Measurements from ENCODE around the gene ATP10D.
"Not testable (repeated sequence)": the region's sequence is repeated elsewhere in the genome, so short reads cannot be mapped to it uniquely, and the experiment has no call there.

Gene ATP10D

DNA sequence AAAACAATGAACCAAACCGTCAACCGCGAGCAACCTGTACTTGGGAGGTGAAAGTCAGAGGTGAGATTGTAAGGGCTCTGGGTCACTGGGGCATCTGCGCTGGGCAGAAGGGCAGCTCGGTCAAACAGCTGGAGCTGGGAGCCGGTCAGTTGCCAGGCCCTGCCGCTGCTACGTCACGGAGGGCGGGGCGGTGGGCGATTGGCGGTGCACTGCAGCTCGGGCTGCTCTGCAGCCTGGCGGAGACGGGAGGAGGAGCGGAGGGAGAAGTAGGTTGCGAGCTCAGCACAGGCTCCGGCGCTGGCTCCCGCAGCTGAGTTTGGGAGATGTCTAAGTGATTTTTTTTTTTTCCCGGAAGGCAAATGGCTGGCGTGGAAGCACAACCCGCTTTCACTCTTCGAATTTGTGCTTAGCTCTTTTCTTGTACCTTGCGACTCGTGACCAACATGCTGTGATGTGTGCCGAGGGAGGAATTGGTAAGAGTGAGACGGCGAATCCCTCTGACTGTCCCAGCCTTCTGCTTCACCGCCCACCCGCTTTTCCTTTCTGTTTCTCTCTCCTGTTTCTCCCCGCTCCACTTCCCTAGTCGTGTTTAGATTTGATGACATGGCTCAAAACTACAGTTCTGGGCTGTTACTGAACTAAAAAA, at the start of gene ATP10D:
TSS of gene ATP10D (plus strand) at position 229 of the 646 bp plus-strand sequence. CDS start 27,266 bp downstream, outside the sequence.
- peak; percentile 56 to 63 for DNase-seq

DNA sequence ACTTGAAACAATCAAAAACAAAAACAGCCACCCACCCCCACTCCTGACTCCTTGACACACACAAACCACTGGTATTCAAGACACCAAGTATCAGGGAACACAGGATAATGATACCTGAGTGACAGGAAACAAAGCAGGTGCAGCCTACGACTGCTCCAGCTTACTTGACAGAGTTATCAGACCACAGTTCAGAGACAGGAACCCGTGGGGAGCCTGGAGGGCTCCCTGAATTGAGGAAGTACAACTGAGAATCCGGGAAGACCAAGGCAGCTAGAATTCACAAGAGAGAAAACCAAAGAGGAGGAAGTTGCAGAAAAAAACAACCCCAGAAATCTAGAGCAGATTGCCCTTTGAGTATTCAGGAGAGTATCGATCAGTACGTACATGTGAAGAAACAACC, 42.1 kb upstream of the ATP10D start:
- no peak for DNase-seq

DNA sequence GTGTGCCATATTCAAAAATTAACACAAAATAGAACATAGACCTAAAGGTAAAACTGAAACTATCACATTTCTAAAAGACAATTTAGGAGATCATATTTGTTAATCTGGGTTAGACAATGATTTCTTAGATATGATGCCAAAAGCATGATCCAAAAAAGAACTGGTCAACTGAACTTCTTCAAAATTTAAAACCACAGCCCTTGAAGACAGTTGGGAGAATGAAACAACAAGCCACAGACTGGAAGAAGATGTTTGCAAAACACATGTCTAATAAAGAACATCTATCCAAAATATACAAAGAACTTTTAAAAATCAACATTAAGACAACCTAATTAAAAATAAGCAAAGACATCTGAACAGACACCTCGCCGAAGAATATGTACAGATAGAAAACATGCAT, 41.0 kb upstream of the ATP10D start:
- no peak for DNase-seq

DNA sequence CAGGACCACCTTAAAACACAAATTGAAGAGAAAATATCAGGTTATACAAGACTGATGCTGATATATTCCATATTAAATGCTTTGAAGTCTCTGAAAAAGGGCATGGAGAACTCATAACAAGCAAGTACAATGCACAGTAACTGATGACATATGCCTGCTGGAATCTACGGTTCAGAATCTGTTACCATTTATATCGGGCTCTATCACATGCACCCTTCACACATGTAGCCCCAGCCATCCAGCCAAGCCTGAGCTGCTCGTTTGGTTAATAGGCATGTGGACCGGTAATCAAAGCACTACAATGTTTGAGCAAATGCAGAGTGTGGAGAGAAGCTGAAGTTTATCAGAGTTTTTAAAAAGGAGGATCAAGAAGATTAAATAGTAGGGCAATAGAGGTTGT, 33.4 kb upstream of the ATP10D start:
- no peak for DNase-seq

DNA sequence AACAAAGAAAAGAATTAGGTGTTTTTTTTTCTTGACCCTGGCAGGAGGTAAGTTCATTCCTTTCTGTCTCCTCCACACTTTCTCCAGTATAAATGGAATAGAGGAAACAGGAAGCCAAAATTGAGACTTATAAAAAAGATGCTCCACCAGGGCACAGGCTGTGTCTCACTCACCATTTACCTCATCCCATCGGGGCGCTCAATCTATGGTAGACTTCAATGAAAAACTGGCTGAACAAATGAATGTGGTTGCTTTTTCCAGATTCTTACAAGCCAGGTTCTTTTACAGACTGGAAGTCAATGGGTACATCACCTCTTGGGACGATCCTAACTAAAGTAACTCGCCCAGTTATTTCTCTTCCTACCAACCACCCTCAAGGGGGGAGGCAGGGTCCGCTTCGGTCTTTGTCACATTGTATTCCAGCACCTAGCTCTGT, 22.3 kb upstream of the ATP10D start:
- DNase-seq = no peak

DNA sequence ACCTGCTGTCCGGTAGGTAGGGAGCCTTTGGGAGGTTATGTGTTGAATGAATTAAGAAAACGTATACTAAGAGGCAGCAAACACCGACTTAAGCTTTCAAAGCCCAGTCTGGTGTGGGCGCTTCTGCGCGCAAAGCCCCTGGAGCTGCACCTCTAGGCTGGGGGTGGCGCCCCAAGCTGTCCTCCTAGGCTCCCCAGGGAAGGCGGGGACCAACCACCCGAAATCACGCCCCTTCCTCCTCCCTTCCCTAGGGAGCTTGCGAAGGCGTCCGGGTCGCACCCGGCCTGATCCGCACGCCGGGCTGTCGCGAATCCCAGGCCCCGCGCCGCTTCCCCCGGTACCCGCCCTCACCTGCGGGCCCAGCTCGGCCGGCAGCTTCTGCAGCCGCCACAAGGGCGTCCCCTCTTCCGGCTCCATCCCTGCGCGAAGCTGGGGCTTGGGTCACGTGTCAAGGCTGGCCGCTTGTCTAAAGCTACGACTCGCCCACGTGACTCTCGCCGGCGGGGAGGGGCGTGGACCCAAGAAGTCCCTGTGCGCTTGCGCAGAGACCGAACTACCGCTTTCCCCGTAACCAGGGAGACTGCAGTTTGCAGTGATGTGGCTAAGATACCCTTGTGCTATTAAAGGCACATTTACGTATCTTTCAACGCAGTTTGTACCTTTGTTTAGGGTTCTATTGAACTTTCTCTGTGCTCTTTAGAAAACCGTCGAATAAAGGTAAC, 21.7 kb upstream of the ATP10D start, which contains the start of gene COMMD8:
TSS of gene COMMD8 (minus strand) at position 468 of the 722 bp plus-strand sequence. CDS start at position 417, 51 bp downstream.
- peak; percentile 97 for DNase-seq

DNA sequence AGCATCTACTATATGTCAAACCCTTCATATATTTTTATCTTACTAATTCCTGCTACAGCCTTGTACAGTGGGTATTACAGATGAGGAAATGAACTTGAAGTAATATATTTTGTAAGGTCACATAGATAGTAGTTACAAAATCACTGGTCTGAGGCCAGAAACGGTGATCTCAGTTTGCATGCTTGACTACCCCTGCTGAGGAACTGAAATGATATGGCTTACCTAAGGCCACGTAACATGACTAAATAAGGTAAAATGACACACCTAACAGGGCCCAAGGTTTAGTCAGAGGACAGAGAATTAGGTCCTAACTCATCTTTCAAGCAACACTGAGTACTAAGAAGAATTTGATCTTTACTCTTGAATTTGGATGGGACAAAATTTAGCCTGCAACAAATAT, 20.1 kb upstream of the ATP10D start:
- no peak for DNase-seq

DNA sequence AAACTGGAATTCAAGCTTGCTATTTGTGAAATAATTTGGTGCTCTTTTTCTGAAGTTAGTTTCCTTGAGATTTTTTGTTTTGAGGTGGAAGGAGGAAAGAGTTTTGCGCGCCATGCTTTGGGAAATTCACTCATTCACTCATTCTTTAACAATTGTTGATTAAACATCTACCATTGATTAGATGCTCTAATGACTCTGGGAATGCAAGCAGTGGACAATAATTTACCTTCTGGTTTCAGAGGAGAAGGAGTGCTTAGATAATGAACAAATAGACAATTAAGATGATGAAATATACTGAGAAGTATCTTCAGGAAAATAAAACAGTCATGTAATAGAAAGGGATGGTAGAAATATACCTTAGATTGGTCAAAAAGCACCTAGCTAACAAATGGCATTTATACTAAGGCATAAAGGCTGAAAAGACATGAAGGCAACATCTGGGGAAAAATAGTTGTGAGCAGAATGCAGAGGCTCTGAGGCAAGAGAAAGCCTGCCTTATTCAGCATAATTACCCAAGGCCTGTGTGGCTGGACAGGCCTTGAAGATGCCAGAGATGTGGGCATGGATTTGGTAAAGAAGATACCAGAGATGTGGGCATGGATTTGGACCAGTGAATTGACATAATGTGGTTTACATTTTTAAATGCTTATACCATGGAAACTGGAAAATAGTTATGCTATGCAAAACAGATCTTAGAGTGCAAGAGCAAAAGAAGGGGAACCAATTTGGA, 18.9 kb upstream of the ATP10D start:
- DNase-seq = no peak

DNA sequence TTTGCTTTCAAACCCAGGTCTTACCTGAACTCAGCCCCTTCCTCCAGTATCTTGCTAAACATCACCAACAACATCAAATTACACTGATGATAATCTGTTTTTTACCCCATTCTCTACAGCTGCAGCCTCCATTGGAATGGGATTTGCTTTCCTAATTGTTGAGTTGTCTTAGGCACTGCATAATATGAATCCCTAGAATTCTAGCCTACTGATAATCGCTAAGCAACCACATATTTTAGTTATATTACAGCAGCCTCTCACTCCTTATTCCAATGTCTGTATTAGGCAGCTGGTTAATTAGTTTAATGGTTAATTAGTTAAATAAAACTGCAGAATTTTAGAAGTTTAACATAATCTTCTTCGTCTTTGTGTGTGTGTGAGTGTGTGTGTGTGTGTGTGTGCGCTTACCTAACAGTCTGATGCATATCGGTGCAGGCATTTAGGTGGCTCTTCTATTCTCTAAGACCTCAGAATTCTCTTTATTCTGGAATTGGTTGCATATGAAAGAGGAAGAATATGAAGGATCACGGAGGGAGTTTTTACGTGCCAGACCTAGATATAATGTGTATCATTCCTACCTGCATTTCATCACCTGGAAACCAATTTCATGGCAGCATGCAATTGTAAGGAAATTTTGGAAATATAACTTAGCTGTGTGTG, 16.2 kb upstream of the ATP10D start:
- DNase-seq = no peak

DNA sequence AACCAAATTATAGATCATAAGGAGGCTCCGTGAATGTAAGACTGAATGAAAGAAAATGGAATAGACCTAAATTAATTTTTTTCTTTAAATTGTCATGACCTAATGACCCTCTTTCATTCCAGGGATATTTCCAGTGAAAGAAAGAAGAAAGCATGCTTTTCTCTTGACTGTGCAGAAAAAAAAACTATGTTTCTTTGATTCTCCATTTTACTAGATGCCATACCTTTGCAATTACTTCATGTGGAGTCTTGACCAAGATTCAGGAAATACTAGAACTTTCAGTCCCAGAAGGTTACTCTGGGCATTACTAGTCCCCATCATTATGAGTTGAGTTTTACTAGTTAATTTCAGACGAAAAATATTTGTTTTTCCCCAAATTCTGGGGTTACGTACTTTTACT, 15.1 kb upstream of the ATP10D start:
- no peak for DNase-seq

DNA sequence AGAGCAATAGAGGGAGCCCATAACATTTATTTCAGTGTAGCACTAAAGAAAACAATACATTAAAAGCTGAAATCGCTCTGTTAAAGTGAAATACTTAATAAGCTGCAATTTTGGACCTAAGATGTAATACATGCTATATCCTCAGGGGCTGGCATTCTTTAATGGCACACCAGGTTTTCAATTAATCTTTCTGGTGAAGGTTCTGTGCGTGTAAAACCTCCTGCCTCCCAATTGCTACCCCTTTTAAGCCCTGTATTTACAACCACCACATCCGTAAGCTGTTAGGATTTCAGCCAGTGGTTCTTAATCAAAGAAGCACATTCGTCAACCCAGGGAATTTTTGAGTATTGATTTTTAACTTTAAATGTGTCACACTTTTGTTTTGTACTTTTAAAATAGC, 14.0 kb upstream of the ATP10D start:
- no peak for DNase-seq

DNA sequence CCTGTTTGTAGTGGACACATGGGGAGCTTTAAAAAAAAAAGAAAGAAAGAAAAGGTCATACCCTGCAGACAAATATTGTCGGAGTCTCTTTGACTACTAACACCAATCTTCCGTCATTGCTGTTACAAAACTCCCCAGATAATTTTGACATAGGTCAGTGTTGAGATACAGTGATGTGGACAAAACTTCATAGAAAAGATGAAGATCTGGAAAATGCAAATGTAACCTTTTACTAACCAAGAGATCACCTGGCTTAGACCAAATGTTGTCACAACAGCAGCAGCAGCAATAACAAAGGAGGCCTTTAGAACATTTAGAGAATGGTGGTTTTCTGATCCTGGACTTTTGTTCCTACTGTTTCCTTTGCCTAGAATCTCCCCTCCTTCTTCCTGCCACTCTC, 13.5 kb upstream of the ATP10D start:
- no peak for DNase-seq

DNA sequence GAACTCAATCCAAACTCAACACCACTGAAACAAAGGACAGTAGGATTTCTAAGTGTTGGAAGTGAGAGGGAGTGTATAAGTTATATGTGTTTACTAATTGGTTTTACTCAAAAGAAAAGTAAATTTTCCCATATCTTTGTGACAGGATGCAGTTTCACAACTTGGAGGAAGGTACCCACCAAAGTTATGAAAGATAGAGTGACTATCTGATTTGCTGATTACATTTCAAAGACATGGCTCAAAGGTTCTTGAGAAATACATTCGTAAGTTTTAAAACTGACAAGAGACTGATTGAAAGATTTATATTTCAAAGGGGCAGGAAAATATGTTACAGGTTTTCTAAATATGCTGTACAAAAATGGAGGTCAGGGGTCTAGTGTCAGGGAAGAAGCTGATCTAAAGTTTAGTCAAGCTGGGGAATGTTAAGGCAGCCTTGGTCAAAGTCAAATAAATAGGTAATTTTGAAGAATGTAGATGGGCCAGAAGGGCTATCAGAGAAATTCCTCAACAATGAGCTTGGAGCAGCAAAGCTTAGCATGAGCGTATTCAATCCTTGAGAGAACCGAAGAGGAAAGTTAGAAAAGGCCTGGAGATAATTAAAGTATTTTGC, 11.8 kb upstream of the ATP10D start:
- DNase-seq = no peak

DNA sequence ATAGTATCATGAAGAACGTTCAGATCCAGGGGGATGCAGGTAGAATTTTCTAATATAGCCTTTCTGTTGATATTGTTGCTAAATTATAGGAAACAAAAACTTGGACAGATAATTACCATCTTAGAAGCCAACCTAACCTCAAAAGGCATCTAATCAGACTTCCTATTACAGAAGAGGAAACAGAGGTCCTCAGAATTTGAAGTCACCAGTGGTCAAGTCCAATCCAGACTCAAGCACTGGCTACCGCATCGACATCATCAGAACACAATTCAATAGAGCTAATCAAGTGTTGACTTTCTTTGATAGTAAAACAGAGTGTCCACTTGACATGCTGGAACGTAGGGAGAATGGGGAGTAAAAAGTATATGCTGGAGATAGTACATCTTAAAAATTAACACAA, 10.3 kb upstream of the ATP10D start:
- no peak for DNase-seq

DNA sequence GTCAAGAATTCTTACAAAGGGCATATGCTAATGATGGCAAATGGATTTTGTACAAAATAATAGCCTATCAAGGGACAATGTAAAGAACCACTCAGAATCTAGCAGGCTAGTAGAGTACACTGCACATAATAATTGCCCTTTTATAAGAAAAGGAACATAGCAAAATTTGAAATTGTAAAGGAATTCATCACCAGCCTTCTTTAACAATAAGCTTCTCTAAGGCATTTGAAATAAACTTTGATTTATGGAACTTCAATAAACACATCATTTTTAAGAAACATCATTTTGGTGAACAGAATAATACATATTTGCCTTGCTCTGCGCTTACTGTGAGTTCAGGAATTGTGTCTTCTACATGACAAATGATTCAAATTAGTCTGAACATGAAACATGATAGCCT, 9.7 kb upstream of the ATP10D start:
- DNase-seq = no peak

DNA sequence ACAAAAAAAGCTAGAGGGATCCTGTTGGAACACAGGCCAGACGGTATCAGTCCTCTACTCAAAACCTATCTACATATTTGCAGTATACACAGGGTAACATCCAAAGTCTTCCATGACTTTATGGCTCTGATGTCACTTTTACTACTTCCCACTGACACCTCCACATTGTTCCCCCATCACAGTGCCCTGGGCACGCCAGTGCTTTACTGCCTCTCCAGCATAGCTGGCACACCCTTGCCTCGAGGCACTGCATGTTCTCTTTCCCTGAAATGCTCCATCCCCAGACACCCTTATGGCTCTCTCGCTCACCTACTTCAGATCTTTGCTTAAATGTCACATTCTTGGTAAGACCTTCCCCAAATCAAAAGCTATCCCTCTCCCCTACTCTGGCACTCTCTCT, 6.3 kb upstream of the ATP10D start:
- DNase-seq = no peak

DNA sequence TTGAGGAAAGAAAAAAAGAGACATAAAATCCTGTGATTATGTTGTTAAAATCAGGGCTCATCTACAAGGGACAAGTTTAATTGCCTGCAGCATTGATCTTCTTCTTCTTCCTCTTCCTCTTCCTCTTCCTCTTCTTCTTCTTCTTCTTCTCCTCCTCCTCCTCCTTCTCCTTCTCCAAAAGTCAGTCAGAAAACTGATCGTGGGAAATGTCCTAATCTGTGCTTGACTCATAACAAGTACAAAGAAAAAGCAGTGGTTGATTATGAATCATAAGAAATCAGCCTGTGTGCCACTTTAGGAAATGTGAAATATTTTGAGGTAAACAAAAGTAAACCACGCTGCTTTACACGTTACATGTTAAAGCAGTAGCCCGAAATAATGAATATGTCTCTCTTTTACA, 2.7 kb upstream of the ATP10D start:
- DNase-seq = no peak

DNA sequence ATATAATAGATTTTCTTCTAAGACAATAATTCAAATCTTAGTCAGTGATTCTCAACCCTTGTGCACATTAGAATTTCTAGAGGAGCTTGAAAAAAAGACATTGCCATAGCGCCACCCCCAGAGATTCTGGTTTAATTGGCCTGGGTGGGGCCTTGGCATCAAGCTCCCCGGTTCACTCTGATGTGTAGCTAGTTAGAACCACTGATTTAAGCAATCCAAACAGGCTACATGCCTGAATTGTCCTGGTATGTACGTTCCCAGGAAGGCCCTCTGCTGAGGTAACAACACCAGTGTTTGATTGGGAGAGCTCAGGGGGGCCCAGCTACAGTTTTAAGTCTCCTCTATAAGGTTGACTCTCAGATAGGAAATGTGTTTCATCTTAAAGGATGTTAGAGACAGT, 1.3 kb upstream of the ATP10D start:
- DNase-seq = no peak

DNA sequence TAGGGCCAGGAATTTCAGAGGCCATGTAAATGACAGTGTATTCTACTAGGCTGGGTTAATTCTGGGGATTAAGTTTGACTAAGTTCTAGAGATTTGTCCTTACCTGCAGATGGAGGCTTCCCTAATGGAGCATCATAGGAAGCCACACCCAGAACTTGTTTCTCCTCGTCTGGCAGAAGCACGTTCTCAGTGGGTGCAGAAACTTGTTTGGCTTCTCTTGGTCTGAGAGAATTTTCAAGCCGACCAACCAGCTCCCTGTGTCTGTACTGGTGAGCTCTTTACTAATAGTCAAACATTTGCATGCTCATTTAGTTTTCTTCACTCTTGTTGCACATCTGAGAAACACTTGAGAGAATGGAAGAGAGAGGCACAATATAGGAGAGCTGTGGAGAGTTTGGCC, 907 bp upstream of the ATP10D start:
- DNase-seq = no peak

DNA sequence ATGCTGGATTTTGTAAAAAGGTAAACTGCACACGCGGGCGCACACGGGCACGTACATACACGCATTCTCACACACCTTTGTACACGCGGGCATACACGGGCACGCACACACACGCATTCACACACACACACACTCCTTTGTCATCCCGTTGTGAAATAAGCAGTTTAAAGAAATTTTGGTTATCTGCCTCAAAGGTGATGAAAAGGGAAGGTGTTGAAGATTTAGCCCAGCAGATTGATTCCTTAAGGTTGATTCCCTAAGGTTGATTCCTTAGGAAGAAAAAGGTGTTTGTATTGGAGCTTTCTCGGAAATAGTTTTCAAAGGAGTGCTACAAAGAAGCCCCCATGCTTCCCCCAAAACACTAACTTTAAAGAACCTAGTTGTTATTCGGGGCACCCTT, 693 bp downstream of the ATP10D start:
- no peak for DNase-seq

DNA sequence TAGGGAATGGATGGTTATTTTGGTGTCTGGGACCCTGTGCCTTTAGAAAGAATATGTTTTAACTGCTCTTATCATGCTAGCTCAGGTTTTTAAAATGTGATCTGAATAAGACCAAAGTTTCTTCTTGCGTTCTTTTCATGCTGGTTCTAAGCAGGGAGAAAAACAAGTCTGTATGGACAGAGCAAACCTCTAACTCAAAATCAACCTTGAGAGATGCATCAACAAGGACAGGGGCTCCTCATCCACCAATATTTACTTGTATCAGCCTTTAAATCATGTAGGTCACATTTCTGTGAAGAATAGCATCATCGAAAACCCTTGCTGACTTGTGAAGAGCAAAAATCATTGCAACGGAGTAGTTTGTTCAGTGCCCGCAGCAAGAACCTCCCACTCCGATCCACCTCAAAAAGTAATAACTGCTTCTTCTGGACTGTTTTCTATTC, 1.2 kb downstream of the ATP10D start:
- no peak for DNase-seq

DNA sequence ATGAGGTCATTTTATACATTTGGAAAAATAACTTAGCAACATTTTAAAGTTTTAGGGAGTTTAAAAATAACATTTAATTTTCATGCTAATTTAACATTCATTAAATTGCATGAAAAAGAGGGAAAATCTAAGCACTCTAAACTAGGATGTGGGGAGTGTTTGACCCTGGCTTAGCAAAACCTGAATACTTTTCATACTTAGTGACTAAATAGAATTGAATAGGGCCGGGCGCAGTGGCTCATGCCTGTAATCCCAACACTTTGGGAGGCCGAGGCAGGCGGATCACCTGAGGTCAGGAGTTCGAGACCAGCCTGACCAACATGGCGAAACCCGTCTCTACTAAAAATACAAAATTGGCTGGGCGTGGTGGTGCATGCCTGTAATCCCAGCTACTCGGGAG, 1.7 kb downstream of the ATP10D start:
- not testable (repeated sequence) for DNase-seq

DNA sequence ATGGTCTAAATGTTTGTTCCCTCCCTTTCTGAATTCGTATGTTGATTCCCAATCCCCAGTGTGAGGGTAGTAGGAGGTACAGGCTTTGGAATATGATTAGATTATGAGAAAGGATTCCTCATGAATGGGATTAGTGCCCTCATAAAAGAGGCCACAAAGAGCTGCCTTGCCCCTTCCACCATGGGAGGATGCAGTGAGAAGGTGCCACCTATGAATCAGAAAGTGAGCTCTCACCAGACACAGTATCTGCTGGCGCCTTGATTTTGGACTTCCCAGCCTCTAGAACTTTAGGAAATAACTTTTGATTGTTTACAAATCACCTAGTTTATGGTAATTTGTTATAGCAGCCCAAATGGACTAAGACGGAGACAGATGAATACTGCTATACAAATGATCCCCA, 3.6 kb downstream of the ATP10D start:
- no peak for DNase-seq
